Naive thymus-derived CD8-positive, alpha-beta T cell (primary cell): ENCODE results near the gene ARRDC5. TPM values are rescaled to one million over a fixed set of nuclear protein-coding genes. Genes with fewer than 3 reads are reported as not detected.

Experiments used
- ATAC-seq, 2 donors: fragments of 150-1000 bp; cut with Tn5 transposase in 1 of 2; sonication (Bioruptor Pico), chemical (Tn5 transposase) in 1 of 2; 1 replicate in 1 of 2; 2 replicates in 1 of 2; pipeline ENCODE4 v1.10.0; 2021; ENCODE audit warnings: mild to moderate bottlenecking in 2 of 2, moderate library complexity in 2 of 2
- POLR2A ChIA-PET: fragments of 350-600 bp; sonication (Branson Sonifier 250); formaldehyde crosslinking; loops from one replicate; lab custom pipeline; 2021; ENCODE audit warnings: antibody characterized with exemption; lab: Charles Lee
- DNase-seq, 10 donors: peaks; one replicate each; pipeline versions ENCODE4 v3.0.0 to v3.0.0-alpha.2; 2020 to 2022
- H3K27ac Mint-ChIP-seq, 10 donors: one replicate each; pipeline ENCODE4 v1.8.0; 2020 to 2022; ENCODE audit warnings: mild to moderate bottlenecking in 10 of 10, mixed read lengths in 10 of 10, moderate library complexity in 4 of 10, inconsistent platforms in 1 of 10
- H3K27me3 Mint-ChIP-seq, 5 donors: one replicate each; pipeline ENCODE4 v1.8.0; 2021 to 2022; ENCODE audit warnings: mixed read lengths in 5 of 5
- H3K36me3 Mint-ChIP-seq, 3 donors: one replicate each; pipeline ENCODE4 v1.8.0; 2020 to 2022; ENCODE audit warnings: mixed read lengths in 3 of 3, mild to moderate bottlenecking in 2 of 3, inconsistent platforms in 1 of 3
- H3K4me1 Mint-ChIP-seq, 4 donors: one replicate each; pipeline ENCODE4 v1.8.0; 2021 to 2022; ENCODE audit warnings: mixed read lengths in 4 of 4
- H3K4me3 Mint-ChIP-seq, 10 donors: one replicate each; pipeline ENCODE4 v1.8.0; 2020 to 2022; ENCODE audit warnings: mild to moderate bottlenecking in 10 of 10, mixed read lengths in 10 of 10, moderate library complexity in 6 of 10, inconsistent platforms in 1 of 10
- H3K9me3 Mint-ChIP-seq, 9 donors: one replicate each; pipeline ENCODE4 v1.8.0; 2020 to 2022; ENCODE audit warnings: mixed read lengths in 9 of 9, mild to moderate bottlenecking in 3 of 9, inconsistent platforms in 1 of 9, moderate library complexity in 1 of 9
- polyA plus RNA-seq, 3 donors: library from polyadenylated mRNA; unstranded; fragments of 300-500 nt; fragmentation: Illumina TruSeq; gene quantifications; one replicate each; pipeline ENCODE4 v1.2.3, GENCODE V29; 2021
- total RNA-seq, 8 experiments: library from RNA in 2 of 8; stranded (reverse) in 2 of 8; gene quantifications; one replicate each; pipeline ENCODE4 v1.2.3 and lab custom pipeline; 2021 to 2026

ARRDC5 gene
- total and polyA plus RNA-seq, 5 experiments from 2014 or later: 2.3 to 34.2 (median 5.9) TPM

- H3K9me3 Mint-ChIP-seq: no peaks in the 10 kb centered on the region
- H3K4me3 Mint-ChIP-seq: no peak overlapping the region
- DNase-seq (no peak), ATAC-seq (no peak)
- peak overlapping the region in 2 of 10 donors; percentile 8 to 15 for H3K27ac Mint-ChIP-seq
- POLR2A ChIA-PET: no interaction called here
- no peaks in the 10 kb centered on the region for H3K36me3 Mint-ChIP-seq
- no peaks in the 10 kb centered on the region for H3K27me3 Mint-ChIP-seq
- H3K4me1 Mint-ChIP-seq: peaks cover 0 to 1% (median under 1%) of the 10 kb centered on the region in 4 donors
Observed at GRCh38 chr19:4922530-4923275, 20.0 kb upstream of the ARRDC5 start.

GRCh38 chr19:4916292-4917082, 13.8 kb upstream of the ARRDC5 start:
- peaks cover 0 to 21% (median 12%) of the 10 kb centered on the region in 3 donors for H3K36me3 Mint-ChIP-seq

GRCh38 chr19:4914736-4915501, 12.2 kb upstream of the ARRDC5 start:
- peaks cover 0 to 21% (median 12%) of the 10 kb centered on the region in 3 donors for H3K36me3 Mint-ChIP-seq
- peaks cover 22 to 68% (median 53%) of the 10 kb centered on the region in 4 donors for H3K4me1 Mint-ChIP-seq
- POLR2A ChIA-PET: interaction anchor here (1.0 to 4.4 kb wide), 7 partner anchors 11 to 264 kb away, joined by 3 to 63 read pairs (median 13); partner anchors contain the start of genes FEM1A, KDM4B and PLIN3
- H3K27ac Mint-ChIP-seq: peak overlapping the region; percentile 97 to 100 (median 99)
- ATAC-seq: peak; percentile 54 to 64
- no peaks in the 10 kb centered on the region for H3K9me3 Mint-ChIP-seq
- H3K4me3 Mint-ChIP-seq: peak overlapping the region; percentile 97 to 100 (median 100)
- peak; percentile 54 to 89 (median 62) for DNase-seq
- no peaks in the 10 kb centered on the region for H3K27me3 Mint-ChIP-seq

More at GRCh38 chr19:4916292-4917082, 13.8 kb upstream of the ARRDC5 start:
- DNase-seq (peak; percentile 36 to 77 (median 58)), ATAC-seq (peak; percentile 59 to 64)
- peak overlapping the region; percentile 97 to 100 (median 99) for H3K27ac Mint-ChIP-seq
- peak overlapping the region; percentile 97 to 100 (median 100) for H3K4me3 Mint-ChIP-seq
- no peaks in the 10 kb centered on the region for H3K27me3 Mint-ChIP-seq
- H3K4me1 Mint-ChIP-seq: peaks cover 19 to 55% (median 42%) of the 10 kb centered on the region in 4 donors
- POLR2A ChIA-PET: interaction anchor here (0.6 to 4.4 kb wide), 20 partner anchors 9 to 771 kb away, joined by 3 to 63 read pairs (median 5); partner anchors contain the start of genes FEM1A, HSD11B1L, KDM4B and PLIN3
- H3K9me3 Mint-ChIP-seq: no peaks in the 10 kb centered on the region

GRCh38 chr19:4913996-4914735, 11.5 kb upstream of the ARRDC5 start:
- Mint-ChIP-seq H3K9me3 (no peaks in the 10 kb centered on the region), H3K36me3 (peaks cover 0 to 21% (median 12%) of the 10 kb centered on the region in 3 donors), H3K4me1 (peaks cover 22 to 68% (median 53%) of the 10 kb centered on the region in 4 donors), H3K27me3 (no peaks in the 10 kb centered on the region), H3K4me3 (peak overlapping the region; percentile 97 to 100 (median 100)), H3K27ac (peak overlapping the region; percentile 97 to 100 (median 99))
- peak in 3 of 10 donors; percentile 15 to 35 (median 28) for DNase-seq
- POLR2A ChIA-PET: interaction anchor here (0.7 to 4.4 kb wide), 7 partner anchors 43 to 195 kb away, joined by 5 to 63 read pairs (median 13); partner anchors contain the start of genes FEM1A, KDM4B and PLIN3
- ATAC-seq: no peak

- peaks cover 27 to 81% (median 64%) of the 10 kb centered on the region in 4 donors for H3K4me1 Mint-ChIP-seq
- H3K27me3 Mint-ChIP-seq: no peaks in the 10 kb centered on the region
- H3K36me3 Mint-ChIP-seq: peaks cover 0 to 33% (median 12%) of the 10 kb centered on the region in 3 donors
- peak overlapping the region; percentile 97 to 100 (median 100) for H3K4me3 Mint-ChIP-seq
- ATAC-seq (peak; percentile 40 to 51), DNase-seq (peak; percentile 55 to 83 (median 74))
- no peaks in the 10 kb centered on the region for H3K9me3 Mint-ChIP-seq
- POLR2A ChIA-PET: interaction anchor here (0.5 to 3.1 kb wide), 13 partner anchors 9 to 181 kb away, joined by 3 to 17 read pairs (median 5); partner anchors contain the start of genes ARRDC5, FEM1A, KDM4B and PLIN3
- H3K27ac Mint-ChIP-seq: peak overlapping the region; percentile 92 to 99 (median 96)
Observed at GRCh38 chr19:4911786-4912672, 9.3 kb upstream of the ARRDC5 start.

- peak overlapping the region; percentile 97 to 100 (median 100) for H3K4me3 Mint-ChIP-seq
- POLR2A ChIA-PET: interaction anchor here (0.7 to 3.1 kb wide), 13 partner anchors 9 to 279 kb away, joined by 3 to 17 read pairs (median 7); partner anchors contain the start of genes ARRDC5, FEM1A, KDM4B and PLIN3
- DNase-seq: no peak
- H3K27me3 Mint-ChIP-seq: no peaks in the 10 kb centered on the region
- no peaks in the 10 kb centered on the region for H3K9me3 Mint-ChIP-seq
- H3K4me1 Mint-ChIP-seq: peaks cover 25 to 82% (median 60%) of the 10 kb centered on the region in 4 donors
- peak overlapping the region; percentile 92 to 99 (median 96) for H3K27ac Mint-ChIP-seq
- no peak for ATAC-seq
- peaks cover 0 to 38% (median 8%) of the 10 kb centered on the region in 3 donors for H3K36me3 Mint-ChIP-seq
Observed at GRCh38 chr19:4911314-4911713, 8.6 kb upstream of the ARRDC5 start.

GRCh38 chr19:4910594-4911281, 8.0 kb upstream of the ARRDC5 start:
- peaks cover 25 to 81% (median 63%) of the 10 kb centered on the region in 4 donors for H3K4me1 Mint-ChIP-seq
- peaks cover 0 to 43% (median 8%) of the 10 kb centered on the region in 3 donors for H3K36me3 Mint-ChIP-seq
- H3K9me3 Mint-ChIP-seq: no peaks in the 10 kb centered on the region
- H3K4me3 Mint-ChIP-seq: peak overlapping the region; percentile 97 to 100 (median 100)
- POLR2A ChIA-PET: interaction anchor here (0.7 to 3.1 kb wide), 8 partner anchors 8 to 280 kb away, joined by 4 to 17 read pairs (median 6); partner anchors contain the start of genes ARRDC5 and KDM4B
- H3K27ac Mint-ChIP-seq: peak overlapping the region; percentile 8 to 99 (median 96)
- no peak for DNase-seq
- H3K27me3 Mint-ChIP-seq: no peaks in the 10 kb centered on the region
- no peak for ATAC-seq

GRCh38 chr19:4909897-4910593, 7.3 kb upstream of the ARRDC5 start:
- peaks cover 0 to 48% (median 8%) of the 10 kb centered on the region in 3 donors for H3K36me3 Mint-ChIP-seq
- ATAC-seq (peak; percentile 83 to 87), DNase-seq (peak; percentile 90 to 96 (median 93))
- POLR2A ChIA-PET: interaction anchor here (1.0 to 3.1 kb wide), 4 partner anchors 7 to 58 kb away, joined by 4 to 12 read pairs (median 4); partner anchors contain the start of genes ARRDC5 and KDM4B
- H3K27ac Mint-ChIP-seq: peak overlapping the region in 5 of 10 donors; percentile 3 to 99 (median 67)
- no peaks in the 10 kb centered on the region for H3K27me3 Mint-ChIP-seq
- peak overlapping the region; percentile 97 to 100 (median 100) for H3K4me3 Mint-ChIP-seq
- H3K4me1 Mint-ChIP-seq: peaks cover 25 to 76% (median 64%) of the 10 kb centered on the region in 4 donors
- H3K9me3 Mint-ChIP-seq: no peaks in the 10 kb centered on the region
